22Rv1 (cell line): Measurements from ENCODE around the gene ARHGAP8.

Experiments used
- H3K27ac ChIP-seq: fragments of 450-650 bp; 2 replicates; pipeline ENCODE4 v1.5.1; 2017
- ZFX ChIP-seq: fragments of 450-650 bp; IDR thresholded peaks from 2 replicates; pipeline ENCODE4 v1.6.1; 2017; ENCODE audit warnings: antibody characterized with exemption, borderline replicate concordance
- TF ChIP-seq, protein P1 (sequence below): fragments of 450-650 bp; IDR thresholded peaks from 2 replicates; pipeline ENCODE4 v1.5.1; 2017; ENCODE audit warnings: mild to moderate bottlenecking

Gene ARHGAP8

DNA sequence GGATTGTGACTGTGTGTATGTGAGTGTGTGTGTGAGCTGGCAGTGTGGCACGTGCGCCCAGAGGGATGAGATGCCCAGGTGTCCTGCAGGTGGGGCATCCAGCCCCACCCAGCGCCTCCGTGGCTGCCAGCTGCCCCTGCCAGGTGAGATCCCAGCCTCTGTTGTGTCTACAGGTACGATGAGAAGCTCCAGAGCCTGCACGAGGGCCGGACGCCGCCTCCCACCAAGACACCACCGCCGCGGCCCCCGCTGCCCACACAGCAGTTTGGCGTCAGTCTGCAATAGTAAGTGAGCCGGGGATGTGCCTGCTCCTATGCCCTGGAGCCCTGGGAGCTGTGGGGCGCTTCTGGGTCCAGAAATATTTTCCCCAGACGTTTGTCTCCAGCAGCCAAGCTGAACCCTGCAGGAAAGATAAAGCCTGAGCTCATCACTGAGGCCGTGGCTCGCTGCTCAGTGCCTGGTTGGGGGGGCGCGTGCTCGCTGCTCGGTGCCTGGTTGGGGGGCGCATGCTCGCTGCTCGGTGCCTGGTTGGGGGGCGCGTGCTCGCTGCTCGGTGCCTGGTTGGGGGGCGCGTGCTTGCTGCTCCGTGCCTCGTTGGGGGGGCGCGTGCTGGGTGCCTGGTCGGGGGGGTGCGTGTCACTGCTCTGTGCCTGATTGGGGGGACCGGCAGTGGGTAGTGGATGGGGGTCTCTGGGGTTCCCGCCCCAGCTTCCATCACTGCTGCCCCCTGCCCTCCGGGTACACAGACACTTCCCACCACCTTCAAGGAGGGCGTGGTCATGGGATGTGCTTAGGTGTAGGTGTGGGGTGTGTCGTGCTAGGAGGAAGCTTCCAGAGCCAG is 73.2 kb downstream of the ARHGAP8 start:
- H3K27ac ChIP-seq, result no peak overlapping the region
- TF ChIP-seq, protein P1, sequence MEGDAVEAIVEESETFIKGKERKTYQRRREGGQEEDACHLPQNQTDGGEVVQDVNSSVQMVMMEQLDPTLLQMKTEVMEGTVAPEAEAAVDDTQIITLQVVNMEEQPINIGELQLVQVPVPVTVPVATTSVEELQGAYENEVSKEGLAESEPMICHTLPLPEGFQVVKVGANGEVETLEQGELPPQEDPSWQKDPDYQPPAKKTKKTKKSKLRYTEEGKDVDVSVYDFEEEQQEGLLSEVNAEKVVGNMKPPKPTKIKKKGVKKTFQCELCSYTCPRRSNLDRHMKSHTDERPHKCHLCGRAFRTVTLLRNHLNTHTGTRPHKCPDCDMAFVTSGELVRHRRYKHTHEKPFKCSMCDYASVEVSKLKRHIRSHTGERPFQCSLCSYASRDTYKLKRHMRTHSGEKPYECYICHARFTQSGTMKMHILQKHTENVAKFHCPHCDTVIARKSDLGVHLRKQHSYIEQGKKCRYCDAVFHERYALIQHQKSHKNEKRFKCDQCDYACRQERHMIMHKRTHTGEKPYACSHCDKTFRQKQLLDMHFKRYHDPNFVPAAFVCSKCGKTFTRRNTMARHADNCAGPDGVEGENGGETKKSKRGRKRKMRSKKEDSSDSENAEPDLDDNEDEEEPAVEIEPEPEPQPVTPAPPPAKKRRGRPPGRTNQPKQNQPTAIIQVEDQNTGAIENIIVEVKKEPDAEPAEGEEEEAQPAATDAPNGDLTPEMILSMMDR, result no peak
- no peak for TF ChIP-seq ZFX

DNA sequence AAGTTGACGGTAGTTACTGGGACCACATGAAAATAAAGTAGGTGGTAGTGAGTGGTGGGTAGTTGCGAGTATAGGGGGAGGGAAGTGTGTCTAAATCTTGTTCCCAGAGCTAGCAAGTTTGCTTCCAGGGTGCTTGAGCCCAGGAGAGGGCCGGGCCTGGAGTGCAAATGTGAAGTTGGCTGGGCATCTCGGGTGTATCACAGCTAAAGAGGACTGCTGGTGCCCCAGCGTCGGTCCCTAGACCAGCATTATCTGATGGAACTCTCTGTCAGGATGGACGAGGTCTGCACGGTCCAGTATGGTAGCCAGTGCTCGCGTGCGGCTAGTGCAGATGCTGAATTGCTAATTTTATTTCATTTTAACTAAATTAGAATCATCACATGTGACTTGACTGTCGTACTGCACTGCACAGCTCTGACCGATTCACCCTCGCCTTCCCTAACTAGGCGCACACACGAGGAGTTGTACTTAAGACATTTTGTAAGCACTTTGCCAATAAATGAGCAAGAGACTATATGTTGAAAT is 75.4 kb downstream of the ARHGAP8 start:
- H3K27ac ChIP-seq, result no peak overlapping the region
- TF ChIP-seq, protein P1, result no peak
- no peak for TF ChIP-seq ZFX

DNA sequence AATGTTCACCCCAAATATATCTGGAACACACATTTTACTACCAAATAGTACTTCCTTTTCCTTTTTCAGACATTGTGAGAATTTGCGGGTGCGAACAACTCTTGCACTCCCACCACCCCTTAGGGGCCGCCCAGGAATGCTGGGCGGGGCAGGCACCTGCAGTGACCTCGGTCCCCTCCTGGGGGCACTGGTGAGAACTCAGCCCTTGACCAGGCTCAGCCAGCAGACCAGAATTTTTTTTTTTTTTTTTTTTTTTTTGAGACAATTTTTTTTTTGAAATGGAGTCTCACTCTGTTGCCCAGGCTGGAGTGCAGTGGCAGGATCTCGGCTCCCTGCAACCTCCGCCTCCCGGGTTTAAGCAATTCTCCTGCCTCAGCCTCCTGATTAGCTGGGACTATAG is 75.8 kb downstream of the ARHGAP8 start:
- no peak overlapping the region for H3K27ac ChIP-seq
- TF ChIP-seq, protein P1, result peak; percentile 85
- TF ChIP-seq ZFX, result no peak

DNA sequence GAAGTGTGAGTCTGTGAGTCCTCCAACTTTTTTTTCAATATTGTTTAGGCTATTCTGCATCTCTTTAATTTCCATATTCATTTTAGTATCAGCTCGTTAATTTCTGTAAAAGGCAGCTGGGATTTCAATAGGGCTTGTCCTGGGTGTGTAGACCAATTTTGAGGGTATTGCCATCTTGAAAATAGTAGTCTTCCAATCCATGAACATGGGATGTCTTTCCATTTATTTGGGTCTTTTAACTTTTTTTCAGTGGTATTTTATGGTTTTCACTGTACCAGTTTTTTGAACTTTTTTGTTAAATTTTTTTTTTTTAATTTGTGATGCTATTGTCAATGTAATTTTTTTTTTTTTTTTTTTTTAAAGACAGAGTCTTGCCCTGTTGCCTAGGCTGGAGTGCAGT is 79.5 kb downstream of the ARHGAP8 start:
- TF ChIP-seq, protein P1, result no peak
- TF ChIP-seq ZFX, result no peak
- H3K27ac ChIP-seq, result no peak overlapping the region

DNA sequence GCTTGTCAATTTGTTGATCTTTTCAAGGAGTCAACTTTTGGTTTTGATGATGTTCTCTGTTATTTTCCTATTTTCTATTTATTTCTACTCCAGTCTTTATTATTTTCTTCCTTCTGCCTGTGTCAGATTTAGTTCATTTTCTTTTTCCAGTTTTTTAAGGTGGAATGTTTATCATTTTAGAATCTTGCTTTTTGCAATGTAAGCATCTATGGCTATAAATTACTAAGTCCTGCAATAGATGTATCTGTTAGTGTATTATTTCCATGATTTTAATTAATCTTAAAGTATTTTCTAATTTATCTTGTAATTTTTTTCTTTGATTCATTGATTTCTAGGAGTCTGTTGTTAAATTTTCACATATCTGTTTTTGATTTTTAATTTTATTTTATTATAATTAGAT is 81.7 kb downstream of the ARHGAP8 start:
- no peak overlapping the region for H3K27ac ChIP-seq
- TF ChIP-seq ZFX, result no peak
- TF ChIP-seq, protein P1, result no peak

DNA sequence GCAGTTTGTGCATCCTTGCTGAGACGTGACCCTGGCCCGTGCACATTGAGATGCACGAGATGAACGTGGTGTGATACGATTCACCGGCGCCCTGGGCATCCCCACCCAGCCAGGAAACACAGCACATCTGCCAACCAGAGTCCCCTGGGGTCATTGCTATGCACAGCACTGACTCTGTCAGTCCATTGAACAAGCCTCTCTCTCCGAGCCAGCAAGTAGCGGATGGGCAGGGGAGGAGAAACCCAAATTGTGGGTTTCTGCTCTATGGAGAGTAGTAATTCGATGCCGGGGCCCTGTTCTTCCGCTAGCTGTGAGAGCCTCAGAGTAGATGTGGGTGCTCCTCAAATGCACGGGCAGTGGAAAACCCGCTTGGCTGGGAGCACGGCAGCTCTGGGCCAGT is 85.1 kb downstream of the ARHGAP8 start:
- TF ChIP-seq ZFX, result no peak
- TF ChIP-seq, protein P1, result no peak
- H3K27ac ChIP-seq, result no peak overlapping the region

DNA sequence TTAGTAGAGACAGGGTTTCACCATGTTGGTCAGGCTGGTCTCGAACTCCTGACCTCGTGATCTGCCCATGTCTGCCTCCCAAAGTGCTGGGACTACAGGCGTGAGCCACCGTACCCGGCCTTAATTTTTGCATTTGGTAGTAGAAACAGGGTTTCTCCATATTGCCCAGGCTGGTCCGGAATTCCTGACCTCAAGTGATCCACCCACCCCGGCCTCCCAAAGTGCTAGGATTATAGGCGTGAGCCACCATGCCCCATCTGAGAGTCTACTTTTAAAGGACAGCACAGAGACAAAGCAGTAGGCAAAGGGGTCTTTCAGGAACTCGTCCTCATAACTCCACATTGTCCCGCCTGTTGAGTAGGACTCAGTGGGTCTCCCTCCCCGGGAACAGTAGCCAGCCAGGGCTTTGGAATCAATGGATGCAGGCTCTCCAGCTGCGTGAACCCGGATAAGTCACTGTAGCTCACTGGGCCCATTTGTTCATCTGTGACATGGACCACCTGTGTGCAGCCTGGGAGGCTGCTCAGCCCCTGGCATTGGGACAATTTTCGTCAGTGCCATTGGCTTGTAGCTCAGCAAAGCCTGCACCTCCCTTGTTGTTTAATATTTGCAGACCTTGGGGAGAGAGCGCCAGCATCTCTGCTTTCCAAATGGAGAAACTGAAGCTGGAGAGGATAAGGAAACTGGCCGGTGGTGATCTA is 86.1 kb downstream of the ARHGAP8 start:
- no peak for TF ChIP-seq ZFX
- TF ChIP-seq, protein P1, result no peak
- no peak overlapping the region for H3K27ac ChIP-seq
